GM12891 (cell line): Measurements from ENCODE around the gene PEF1.

Experiments used
- PAX5 ChIP-seq: IDR thresholded peaks from 2 replicates; pipeline ENCODE4 v1.6.1; 2011; ENCODE audit warnings: low read length, moderate library complexity, mild to moderate bottlenecking; ENCODE audit not compliant: insufficient read depth, severe bottlenecking
- POLR2A ChIP-seq: IDR thresholded peaks from 2 replicates; pipeline ENCODE4 v1.6.1; 2011; ENCODE audit warnings: low read depth, low read length, control low read depth
- POLR2AphosphoS5 ChIP-seq: IDR thresholded peaks from 2 replicates; pipeline ENCODE4 v1.6.1; 2011; ENCODE audit warnings: low read depth, low read length, control low read depth
- POU2F2 ChIP-seq: IDR thresholded peaks from 2 replicates; pipeline ENCODE4 v1.6.1; 2011; ENCODE audit warnings: low read depth, mild to moderate bottlenecking, control low read depth, low read length, moderate library complexity
- SPI1 ChIP-seq: IDR thresholded peaks from 2 replicates; pipeline ENCODE4 v1.6.1; 2011; ENCODE audit warnings: low read depth, low read length, control low read depth
- TAF1 ChIP-seq: IDR thresholded peaks from 2 replicates; pipeline ENCODE4 v1.6.1; 2011; ENCODE audit warnings: low read depth, low read length, control low read depth

DNA sequence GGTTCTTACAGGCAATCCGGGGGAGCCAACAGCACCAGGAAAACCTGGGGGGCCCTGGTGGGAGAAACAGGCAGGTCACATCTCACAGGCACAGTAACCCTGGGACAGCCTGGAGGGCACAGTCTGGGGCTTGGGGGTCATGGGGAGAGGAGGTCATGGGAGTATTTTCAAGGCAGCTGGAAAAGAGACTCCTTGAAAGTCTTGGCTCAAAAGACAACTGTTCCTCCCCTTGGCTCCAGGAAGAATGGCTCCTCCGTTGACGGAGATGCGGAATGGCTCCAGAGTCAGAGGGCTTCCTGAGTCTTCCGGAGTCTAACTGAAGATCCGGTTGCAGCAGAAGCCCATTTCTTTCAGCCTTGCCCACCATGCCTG is 25.9 kb upstream of the PEF1 start:
- TF ChIP-seq POLR2A (no peak), POLR2AphosphoS5 (no peak), TAF1 (no peak), SPI1 (no peak), POU2F2 (no peak), PAX5 (no peak)
